Stimulated activated CD8-positive, alpha-beta memory T cell treated with anti-CD3 and anti-CD28 coated beads, Interleukin-2, amount 100 ng/mL, for 1 hour (primary cell): ENCODE results near the gene CDKN1C.

Experiments
- DNase-seq, 2 donors: peaks; one replicate each; pipeline ENCODE4 v3.0.0-alpha.2; 2020; ENCODE audit warnings: low read depth in 2 of 2

CDKN1C gene

DNA sequence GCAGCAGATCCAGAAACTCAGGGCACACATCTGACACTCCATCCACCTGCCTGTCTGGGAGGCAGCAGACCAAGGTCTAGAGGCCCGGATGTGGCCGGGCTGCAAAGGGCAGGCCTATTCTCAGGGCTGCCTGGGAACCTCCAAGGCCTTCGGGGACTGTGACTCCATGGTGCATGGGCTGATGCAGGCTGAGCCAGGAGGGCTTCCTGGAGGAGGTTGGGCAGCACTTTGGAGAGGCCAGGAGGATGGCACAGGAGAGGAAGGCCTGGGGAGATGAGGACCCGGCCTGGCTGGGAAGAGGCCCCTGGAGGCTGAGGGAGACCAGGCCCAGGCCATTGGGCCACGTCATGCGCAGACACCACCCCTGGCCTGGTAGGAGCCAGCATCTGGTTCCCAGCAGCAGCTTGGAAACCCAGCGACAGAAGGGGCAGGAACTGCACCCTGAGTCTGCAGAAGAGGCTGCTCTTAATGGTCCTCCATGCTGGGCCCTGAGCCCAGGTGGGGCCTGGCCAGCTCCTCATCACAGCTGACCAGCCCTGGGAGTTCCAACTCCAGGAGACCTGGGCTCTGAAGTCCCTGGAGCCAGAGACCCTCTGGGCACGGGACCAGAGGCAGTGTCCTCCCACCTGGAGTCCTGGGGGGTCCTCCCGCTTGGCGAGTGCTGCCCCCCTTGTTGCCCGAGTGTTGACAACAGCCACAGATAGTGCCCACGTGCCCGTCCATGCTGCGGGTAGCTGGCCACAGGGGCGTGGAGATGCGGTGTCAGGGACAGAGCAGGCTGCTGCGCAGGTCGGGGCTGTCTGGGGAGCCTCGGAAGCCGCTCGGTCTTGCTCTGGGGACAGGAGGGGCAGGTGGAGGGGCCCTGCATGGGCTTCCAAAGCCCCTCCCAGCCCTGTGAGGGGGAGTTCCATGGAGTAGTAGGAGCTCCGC is 38.1 kb upstream of the CDKN1C start:
- no peak for DNase-seq

DNA sequence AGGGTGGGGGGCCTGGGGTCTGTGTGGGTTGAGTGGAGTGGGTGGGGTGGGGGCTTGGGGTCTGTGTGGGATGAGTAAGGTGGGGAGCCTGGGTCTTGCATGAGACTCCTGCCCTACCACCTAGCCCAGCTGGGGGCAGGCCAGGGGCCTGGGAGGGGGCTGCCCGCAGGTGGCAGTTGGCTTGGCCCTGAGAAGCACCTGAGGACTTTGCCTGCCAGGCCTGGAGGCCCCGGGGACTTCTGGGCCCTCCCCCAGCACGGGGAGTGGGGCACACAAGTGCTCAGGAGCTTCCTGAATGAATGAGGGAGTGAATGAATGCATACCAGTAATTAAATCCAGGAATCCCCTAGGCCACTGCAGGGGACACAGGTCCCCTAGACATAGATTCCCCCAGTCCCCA is 37.1 kb upstream of the CDKN1C start:
- DNase-seq = no peak

DNA sequence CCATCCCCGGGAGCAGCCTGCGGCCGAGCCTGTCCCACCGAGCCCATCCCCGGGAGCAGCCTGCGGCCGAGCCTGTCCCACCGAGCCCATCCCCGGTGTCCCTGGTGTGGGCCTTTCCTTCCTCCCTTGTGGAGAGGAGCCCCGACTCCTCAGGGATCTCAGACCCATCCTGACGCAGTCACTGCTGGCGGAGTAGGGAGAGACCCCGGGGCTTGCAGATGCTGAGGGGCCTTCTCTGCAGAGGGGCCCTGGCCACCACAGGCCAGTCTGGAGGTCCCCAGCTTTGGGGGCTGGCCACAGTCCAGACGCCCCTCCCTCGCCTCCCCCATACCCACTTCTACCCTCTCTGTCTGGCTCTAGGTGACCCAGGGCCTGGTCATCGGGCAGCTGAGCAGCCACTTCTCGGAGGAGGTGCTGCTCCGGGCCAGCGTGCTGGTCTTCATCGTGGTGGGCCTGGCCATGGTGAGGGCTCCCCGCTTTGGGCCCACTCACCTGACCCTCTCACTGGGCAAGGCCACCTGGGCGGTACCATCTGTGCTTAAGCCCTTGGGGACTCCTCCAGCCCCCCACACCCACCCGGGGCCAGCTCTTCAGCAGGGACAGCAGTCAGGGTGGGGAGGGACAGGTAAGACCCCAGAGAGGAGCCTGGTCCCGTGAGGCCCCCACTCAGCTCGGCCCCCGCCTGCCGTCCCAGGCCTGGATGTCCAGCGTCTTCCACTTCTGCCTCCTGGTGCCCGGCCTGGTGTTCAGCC is 36.3 kb upstream of the CDKN1C start:
- no peak for DNase-seq

DNA sequence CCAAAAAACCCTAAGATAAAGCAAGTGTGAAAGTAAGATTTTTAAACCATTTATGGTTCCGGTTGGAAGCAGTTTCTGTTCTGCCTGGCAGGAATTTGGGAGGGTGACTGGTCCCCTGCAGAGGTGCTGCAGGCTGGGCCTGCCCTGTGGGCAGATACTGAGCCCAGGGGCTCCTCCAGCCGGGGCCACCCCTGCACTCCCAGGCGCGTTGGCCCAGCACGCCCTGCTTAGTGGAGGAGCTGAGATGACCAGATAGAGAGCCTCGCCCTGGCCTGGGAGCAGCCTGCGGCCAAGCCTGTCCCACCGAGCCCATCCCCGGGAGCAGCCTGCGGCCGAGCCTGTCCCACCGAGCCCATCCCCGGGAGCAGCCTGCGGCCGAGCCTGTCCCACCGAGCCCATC is 35.7 kb upstream of the CDKN1C start:
- no peak for DNase-seq

DNA sequence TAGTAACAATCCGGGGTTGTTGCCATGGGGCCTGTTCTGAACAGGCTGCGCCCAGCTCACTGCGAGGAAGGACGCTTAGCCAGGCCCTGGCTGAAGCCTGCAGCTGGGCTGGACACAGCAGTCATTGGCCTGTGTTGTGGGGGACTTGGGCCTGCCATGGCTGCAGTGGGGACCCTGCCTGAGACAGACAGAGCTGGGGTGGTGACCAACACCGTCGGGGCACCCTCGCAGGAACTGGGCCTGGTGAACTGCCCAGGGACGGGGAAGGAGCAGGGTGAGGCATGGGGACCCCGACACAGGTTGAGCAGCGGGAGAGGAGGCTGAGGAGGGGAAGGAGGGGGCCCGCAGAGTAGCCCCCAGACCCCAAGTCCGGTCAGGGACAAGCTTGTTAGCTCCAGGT is 34.8 kb upstream of the CDKN1C start:
- DNase-seq = no peak

DNA sequence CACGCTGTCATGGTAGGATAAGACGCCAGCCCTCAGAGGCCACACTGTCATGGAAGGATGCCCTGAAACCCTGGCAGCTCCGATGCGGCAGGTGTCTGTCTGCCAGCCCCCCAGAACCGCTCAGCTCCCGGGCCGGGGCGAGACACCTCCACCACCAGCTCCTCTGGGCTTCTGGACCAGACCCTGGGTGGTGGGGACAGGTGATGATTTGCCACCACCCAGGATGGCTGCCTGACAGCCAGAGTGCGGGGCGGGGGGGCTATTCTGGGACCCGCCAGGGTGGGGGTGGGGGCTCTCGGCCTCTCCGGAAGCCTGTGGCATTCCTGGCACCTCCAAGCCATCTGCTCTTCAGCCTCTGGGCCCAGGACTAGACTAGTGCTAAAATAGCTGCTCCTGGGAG is 34.3 kb upstream of the CDKN1C start:
- DNase-seq = no peak

DNA sequence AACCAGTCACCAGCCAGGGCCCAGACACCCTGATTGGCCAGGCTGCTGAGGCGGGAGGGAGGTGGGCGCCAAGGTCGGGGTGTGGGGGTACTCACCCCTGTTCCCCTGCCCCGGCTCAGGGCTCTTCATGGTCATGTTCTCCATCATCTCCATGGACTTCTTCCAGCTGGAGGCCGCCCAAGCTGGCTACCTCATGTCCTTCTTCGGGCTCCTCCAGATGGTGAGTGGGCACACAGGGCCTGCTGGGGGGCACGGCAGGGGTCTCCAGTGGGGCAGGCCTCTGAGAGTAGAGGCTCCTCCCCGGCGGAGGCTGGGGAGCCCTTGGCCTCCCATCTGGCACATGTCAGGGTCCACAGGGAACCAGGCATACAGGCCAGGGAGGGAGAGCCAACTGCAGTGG is 33.6 kb upstream of the CDKN1C start:
- DNase-seq = no peak

DNA sequence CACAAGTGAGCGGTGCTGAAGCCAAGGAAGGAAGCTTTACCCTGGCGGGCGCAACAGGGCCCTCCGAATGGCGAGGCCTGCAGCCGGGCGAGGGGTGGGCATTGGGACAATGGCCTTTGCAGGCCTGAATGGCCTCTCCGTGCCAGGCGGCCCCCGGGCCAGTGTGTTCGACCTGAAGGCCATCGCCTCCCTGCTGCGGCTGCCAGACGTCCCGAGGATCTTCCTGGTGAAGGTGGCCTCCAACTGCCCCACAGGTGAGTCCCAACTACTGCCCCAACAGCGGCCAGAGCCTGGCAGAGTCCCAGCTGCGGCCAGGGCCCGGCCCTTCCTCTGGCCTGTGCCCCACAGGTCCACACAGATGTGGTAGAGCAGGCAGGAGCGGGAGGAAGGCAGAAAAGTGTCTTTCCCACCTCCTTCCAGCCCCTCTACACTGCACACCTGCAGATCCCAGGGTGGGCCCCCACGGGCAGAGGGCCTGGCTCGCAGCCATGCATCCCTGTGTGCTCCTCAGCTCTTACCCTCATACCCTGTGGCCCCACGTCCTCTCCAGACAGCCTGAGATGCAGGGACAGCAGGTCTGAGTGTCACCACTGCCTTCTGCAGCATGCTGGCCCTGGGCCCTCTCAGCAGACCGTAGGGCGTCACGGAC is 32.4 kb upstream of the CDKN1C start:
- no peak for DNase-seq

DNA sequence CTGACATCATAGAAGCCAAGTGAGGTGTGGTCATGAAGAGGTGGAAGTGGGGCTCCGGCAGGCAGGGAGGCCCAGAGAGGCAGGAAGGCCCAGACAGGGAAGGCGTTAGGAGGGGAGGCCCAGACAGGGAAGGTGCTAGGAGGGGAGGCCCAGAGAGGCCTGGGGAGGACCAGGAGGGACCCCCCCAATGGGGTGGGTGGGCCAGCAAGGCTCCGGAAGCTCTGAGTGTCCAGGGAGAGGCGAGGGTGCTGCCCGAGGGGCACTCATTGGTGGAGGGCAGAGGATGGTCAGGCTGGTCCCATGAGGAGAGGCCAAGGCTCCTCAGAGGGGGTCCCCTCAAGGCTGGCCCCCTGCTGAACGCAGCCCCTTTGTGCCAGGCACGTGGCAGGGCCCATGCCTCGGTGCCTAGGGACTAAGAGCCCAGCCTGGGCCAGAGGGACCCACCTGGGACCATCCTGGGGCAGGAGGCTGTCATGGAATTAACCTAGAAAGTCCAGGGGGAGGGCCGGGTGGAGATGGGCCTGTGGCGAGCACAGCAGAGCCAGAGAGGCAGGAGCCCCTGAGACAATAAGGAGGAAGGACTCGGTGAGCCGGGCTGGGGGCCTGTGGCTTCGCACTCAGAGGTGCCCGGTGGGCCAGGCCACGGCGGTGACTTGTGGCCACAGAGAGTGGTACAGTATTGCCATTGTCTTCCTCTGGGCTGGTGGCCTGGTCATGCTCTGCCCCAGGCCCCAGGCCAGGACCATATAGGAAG is 31.5 kb upstream of the CDKN1C start:
- DNase-seq = no peak

DNA sequence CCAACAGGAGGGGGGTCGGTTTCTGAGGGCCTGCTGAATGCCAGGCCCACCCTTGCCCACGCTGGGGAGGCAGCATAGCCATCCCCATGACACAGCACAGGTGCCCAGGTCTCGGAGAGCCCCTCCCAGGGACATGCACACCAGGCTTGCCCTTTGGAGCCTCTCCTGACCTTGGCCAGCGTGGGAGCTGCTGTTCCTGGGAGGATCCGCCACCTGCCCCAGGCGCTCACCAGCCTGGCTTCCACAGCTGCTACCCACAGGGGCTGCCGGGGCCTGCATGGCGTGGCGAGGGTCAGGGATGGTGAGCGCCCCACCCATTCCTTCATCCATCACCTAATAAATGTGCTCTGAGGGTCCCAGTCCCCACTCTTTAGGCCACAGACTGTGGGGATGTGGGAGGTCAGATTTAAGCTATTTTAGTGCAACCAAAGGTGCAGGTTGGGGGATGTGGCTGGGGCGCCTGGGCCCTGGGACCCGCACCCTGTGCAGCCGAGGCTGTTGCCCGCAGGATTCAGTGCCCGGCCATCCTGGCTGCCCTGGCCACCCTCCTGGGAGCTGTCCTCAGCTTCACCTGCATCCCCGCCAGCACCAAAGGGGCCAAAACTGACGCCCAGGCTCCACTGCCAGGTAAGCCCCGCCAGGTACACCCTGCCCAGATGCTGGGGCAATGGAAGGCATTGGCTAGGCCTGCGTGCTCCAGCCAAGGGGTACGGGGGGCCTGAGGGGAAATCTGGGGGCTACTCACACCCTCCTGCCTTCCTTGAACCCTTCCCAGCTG is 30.7 kb upstream of the CDKN1C start:
- DNase-seq = no peak

DNA sequence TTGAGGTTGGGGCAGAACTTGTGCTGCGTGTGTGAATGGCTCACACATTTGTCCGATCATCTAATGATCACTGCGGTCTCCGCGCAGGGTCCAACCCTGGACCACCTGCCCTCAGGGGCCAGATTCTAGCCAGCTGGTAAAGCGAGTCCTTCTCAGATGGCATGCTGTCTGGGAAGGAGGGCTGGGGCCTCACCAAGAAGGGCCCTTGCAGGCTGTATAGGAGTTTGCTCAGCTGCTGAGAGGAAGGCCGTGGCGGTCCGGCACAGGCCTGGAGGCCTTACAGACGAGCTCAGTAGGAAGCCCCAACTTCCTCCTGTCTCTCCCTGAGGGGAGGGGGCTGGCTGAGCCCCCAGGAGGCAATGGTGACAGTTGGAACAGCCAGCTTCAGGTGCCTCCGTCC is 29.9 kb upstream of the CDKN1C start:
- no peak for DNase-seq

DNA sequence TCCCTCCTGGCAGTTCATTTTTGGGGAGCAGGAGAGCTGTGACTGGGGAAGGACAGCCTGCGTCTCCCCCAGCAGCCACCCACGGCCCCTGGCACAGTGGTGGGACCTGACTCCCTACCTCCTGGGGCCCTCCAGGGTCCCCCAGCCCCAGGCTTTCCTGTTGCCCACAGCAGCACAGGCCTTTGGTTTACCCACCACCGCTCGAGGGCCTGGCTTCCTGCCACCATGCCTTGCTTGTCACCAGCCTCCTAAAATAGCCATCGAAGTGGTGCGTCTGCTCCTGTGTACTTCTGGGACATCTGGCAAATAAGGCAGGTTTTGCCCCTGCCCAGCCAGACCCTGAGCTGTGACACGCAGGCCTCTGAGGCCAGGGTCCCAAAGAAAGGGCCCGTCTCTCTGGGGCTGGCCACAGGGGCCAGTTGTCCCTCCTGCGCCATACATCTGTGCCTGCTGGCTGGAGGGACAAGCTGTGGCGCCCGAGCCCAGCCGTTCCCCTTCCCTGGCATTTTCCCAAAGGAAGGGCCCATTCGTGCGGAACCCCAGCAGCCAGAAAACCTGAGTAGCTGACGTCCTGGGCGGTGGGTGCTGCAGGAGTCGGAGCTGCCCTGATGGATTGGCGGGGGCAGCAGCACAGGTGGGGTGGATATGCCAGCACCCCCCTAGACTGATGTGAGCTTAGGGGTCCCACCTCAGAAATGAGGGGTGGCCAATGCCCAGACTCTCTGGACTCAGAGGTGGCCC is 29.1 kb upstream of the CDKN1C start:
- DNase-seq = no peak

DNA sequence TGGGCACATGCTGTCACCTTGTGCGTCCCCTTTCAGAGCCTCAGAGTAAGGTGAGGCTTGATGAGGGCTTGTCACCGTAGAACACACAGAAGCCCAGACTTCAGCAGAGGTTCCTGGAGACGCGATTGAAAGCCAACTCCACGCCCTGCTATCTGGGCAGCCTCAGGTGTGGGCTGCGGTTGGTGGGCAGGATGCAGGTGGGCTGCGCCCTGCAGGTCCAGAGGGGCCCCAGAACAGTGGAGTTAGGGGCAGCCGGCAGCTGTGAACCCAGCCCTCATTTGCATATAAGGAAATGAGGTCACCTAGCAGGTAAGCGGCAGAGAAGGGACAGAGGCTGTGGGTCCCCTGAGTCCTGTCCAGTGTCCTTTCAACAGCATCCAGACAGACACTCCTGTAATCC is 28.2 kb upstream of the CDKN1C start:
- DNase-seq = no peak

DNA sequence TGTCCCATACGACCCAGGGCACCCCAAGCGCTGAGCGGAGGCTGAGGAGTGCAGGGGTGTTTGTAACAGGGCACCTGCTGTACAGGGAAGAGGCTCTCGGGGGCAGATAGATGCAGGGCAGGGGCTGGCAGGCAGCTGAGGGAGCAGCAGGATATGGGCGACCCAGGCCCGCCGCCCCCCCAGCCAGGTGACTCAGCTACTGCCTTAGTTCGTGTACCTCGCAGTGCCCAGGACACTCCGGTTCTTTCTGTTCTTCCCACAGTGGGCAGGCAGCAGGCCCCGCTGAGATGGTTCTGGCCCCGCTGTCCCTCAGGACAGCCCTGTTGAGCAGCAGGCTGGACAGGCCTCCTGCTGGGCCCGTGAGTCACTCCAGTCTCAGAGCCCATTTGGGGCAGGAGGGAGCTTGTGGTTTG is 27.4 kb upstream of the CDKN1C start:
- no peak for DNase-seq

DNA sequence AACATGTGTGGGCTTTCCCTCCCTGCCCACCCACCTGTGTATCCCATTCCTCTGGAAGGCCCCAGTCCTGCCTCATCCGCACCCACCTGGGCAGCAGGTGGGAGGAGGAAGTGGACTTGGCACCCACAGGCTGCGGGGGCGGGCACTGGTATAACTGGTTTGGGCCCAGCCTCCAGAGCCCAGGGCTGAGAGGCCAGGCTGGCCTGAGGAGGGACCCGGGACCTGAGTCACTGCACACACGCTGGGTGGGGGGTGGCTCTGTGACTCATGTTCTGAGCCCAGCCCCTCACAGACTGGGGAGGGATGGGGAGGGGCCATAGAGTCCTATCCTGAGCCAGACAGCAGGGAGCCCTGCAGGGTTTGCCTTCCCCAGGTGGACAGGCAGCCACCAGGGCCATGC is 26.9 kb upstream of the CDKN1C start:
- no peak for DNase-seq

DNA sequence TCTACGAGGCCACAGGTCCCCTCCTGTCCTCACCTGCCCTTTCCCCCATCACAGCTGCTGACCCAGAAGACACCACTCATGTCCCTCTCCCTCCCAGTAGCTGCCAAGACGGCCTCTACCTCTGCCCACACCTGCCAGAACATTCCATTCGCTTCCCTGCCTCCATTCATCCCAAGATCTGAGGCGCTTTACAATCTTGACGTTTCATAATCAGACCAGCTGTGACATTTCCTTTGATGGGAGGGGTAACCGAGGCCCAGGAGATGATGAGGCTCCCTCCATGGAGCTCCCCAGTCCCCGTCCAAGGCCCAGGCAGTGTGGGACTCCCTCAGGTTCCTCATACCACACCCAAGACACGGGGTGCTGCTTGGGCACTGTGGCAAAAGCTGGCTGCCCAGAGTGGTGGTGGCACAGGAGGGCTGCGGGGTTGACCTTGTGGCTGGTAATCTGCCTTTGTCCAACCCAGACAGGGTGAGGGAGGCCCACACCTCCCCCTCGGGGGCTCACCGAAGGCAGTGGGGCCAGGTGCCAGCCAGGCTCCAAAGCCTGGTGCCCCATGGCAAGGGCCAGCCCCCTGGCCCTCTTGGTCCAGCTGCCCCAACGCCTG is 26.3 kb upstream of the CDKN1C start:
- no peak for DNase-seq

DNA sequence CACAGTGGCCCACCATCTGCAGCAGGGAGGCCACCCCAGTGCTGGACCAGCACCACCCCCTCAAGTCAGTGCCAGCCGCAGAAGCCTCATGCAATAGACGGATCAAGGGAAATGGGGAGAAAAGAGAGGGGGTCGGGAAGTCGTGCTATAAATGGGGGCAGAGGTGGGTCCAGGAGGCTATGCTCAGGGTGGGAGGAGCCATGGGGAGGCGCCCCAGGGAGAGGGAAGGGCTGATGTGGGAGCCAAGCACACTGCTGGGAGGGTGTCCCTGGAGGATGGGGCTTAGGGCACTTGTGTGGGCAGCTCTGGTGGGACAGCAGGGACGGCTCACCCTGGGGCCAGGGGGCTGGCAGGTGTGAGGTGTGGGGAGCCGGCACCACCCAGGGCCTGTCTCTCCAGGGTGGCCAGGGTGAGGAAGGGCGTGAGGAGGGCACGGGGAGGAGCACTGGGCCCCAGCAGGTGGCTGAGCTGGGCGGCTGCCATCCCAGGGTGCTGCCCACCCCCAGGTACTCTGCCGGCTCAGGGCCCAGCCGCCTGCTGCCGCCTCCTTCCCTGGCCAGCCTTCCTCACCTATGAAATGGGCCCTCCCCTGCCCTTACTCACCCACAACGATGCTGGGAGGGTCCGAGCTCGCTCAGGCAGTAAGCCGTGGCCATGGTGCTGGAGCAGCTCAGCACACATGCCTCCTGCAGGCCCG is 25.7 kb upstream of the CDKN1C start:
- DNase-seq = no peak

DNA sequence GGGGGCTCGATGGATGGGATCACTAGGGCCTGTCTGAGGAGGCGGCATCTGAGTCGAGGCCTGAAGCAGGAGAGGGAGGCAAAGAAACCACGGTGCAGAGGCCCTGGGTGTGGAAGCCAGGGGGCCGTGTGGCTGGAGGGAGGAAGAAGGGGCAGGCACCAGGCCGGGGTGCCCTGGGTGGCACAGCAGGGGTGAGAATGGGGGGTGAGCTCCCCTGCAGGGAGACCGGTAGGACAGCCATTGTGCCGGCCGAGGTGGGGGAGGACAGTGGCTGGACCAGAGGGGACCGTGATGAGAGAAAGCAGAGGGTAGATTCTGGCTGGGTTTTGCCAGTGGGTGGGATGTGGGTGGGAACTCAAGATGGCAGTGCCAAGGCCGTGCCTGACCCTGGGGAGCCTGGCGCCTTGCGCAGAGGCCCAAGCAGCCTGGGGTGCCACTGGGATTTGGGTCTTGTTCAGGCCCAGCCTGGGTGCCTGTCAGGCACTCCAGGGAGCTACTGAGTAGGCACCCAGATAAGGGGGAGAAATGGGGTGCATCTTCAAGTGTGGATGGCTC is 24.9 kb upstream of the CDKN1C start:
- no peak for DNase-seq
